Measurements from ENCODE around the gene STON1.

GRCh38 chr2:48548840-48549239 lies 18.9 kb downstream of the STON1 start:
- TF ChIP-seq ZSCAN23 (tag by site-specific recombination; IDR thresholded peaks at IDR 0.05) (no peak), BCL11A (tag by site-specific recombination; IDR thresholded peaks at IDR 0.05; ENCODE audit: low read depth) (no peak), ZNF518A (tag by site-specific recombination; conservative IDR thresholded peaks at IDR 0.05; ENCODE audit: low read depth) (no peak)

Measured in HEK293 (cell line).